Stimulated activated CD8-positive, alpha-beta memory T cell treated with anti-CD3 and anti-CD28 coated beads, Interleukin-7, amount 100 ng/mL, for 4 hours (primary cell): ENCODE results near the gene JUNB.
"Not testable (repeated sequence)": the region's sequence is repeated elsewhere in the genome, so short reads cannot be mapped to it uniquely, and the experiment has no call there.

Experiments used
- DNase-seq, 2 donors: peaks; one replicate each; pipeline ENCODE4 v3.0.0-alpha.2; 2020; ENCODE audit warnings: low read depth in 2 of 2

The JUNB gene

DNA sequence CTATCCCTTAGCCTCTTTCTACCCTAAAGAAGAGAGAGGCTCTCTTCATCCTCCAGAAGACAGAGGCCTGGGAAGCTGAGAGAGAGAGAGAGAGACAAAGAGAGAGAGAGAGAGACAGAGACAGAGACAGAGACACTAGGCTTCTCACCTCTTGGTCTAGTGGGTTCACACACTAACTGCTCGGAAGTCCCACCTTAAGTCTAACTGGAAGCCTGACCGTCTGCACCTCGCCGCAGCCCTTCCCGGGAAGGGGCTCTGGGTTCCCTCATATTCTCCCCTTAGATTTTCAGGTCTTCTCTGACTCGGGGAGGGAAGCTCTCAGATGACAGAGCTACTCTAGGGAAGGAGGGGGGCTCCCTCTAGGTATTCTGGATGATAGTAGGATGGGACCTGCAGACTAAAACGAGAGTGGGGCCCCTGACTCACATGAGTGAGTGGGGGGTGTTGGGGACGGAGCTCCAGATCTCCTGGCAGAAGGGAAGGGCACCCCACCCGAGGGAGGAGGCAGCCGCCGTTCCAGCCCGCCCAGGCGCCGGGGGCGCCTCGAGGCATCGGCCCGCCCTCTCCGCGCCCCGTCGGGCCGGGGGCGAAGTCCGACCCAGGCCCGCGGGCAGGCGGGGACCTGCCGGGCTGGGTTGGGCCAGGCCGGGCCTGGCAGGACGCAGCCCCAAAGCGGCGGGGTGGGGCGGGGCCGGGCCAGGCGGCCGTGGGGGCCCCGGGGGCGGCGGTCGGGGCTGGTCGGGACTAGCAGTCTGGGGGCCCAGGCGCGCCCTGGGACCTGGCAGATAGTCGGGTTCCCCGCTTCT, 2.0 kb upstream of the JUNB start:
- DNase-seq = peak in 1 of 2 donors; percentile 37

DNA sequence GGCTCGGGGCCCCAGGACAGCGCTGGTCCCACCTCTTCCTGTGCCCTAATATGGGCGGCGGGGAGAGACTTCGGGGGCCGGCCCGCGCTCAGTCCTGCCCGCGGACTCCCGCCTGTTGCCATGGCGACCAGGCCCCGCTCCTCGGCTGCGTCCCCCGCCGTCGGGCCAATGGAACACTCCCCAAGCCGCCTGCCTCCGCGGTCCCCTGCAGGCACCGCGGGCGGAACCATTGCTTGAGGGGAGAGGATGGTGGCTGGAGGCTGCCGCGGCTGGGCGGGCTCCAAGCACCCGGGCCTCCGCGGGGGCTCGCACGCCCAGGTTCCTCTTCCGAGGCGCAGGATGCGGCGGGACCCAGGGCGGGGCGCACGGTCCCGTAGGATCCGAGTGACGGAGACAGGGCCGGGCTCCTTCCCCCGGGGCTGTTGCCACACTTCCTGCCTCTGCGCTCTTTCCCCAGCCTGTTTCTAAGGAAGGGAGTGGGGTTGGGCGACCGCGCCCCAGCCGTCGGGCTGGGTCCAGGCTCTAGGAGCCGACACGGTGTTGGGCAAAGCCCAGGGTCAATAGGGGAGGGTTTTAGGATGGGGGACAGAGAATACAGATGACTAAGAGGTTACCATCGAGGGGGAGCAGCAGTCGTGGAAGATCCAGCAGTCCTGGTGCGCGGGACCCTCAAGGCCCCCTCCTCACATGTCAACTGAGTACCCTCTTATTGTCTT, 1.2 kb upstream of the JUNB start:
- DNase-seq = peak; percentile 77 to 91

DNA sequence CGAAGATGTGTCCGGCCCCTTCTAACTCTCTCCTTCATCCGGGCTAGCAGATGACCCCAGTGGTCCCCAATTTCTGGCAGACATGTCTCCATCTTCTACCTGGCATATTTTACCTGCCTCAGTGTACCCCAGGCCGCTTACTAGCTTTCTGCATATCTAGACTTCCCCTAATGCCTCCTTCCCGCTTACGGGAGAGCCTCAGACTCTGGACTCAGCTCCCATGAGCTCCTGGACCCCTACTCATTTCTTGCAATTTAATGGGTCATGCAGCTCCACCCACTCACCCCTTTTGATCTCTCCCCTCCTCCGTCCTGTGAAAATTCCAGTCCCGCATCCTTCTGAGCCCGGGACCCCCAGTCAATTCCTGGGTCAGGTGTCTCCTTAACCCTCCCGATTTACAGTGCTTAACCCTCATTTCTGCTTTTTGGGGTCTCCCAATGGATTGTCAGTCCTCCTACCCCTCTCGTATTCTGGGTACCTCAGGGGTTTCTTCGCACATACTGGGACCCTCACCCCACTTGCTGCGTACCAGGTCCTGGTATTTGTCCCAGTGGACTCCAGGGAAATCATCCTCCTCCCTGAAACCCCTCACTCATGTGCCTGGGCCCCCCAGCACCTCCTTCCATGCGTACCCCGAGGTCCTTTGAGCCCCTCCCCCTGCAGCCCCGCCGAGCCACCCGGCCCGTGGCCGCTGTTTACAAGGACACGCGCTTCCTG, 500 bp upstream of the JUNB start:
- no peak for DNase-seq

DNA sequence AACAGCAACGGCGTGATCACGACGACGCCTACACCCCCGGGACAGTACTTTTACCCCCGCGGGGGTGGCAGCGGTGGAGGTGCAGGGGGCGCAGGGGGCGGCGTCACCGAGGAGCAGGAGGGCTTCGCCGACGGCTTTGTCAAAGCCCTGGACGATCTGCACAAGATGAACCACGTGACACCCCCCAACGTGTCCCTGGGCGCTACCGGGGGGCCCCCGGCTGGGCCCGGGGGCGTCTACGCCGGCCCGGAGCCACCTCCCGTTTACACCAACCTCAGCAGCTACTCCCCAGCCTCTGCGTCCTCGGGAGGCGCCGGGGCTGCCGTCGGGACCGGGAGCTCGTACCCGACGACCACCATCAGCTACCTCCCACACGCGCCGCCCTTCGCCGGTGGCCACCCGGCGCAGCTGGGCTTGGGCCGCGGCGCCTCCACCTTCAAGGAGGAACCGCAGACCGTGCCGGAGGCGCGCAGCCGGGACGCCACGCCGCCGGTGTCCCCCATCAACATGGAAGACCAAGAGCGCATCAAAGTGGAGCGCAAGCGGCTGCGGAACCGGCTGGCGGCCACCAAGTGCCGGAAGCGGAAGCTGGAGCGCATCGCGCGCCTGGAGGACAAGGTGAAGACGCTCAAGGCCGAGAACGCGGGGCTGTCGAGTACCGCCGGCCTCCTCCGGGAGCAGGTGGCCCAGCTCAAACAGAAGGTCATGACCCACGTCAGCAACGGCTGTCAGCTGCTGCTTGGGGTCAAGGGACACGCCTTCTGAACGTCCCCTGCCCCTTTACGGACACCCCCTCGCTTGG, 966 bp downstream of the JUNB start:
- DNase-seq = peak; percentile 76 to 84

DNA sequence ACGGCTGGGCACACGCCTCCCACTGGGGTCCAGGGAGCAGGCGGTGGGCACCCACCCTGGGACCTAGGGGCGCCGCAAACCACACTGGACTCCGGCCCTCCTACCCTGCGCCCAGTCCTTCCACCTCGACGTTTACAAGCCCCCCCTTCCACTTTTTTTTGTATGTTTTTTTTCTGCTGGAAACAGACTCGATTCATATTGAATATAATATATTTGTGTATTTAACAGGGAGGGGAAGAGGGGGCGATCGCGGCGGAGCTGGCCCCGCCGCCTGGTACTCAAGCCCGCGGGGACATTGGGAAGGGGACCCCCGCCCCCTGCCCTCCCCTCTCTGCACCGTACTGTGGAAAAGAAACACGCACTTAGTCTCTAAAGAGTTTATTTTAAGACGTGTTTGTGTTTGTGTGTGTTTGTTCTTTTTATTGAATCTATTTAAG, 1.6 kb downstream of the JUNB start:
- no peak for DNase-seq

DNA sequence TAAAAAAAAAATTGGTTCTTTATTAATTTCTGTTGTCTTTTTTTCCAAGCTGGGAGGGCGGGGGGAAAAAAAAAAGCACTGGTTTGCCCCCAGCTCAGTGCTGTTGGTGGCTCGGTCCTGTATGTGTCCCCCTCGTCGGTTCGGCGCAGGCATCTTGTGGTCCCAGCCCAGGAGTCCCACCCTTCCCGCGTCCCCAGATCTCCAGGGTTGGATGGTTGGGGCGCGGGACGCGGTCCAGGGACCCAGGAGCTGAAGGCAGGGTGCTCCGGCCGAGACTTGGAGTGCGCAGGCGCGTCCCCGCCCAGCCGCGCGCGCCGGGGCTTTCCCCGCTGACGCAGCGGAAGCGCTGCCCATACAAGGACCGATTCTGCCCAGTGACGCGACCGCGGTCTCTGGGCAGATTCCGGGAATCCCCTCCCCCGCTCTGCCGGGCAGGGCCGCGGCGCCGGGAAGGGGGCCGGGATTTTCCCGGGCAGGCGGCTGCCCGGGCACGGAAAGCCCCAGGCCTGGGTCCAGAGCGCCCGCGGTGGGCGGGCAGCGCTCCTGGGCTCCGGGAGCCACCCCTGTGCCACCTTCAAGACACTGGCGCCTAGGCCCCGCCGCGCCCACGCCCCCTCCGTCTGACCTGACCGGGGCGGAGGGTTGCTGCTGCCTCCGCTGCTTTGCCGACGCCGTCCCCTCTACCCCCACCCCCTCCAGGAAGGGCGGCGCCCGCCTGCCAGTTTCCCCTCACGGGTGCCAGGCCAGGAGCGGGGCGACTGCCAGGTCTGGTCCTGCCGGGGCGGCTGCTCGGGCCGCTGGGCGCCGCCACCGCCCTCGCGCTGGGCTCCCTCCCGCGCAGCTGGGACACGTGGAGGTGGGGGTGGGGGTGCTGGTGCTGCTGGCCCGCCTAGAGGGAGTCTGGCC, 2.3 kb downstream of the JUNB start:
- DNase-seq = peak; percentile 89 to 97

DNA sequence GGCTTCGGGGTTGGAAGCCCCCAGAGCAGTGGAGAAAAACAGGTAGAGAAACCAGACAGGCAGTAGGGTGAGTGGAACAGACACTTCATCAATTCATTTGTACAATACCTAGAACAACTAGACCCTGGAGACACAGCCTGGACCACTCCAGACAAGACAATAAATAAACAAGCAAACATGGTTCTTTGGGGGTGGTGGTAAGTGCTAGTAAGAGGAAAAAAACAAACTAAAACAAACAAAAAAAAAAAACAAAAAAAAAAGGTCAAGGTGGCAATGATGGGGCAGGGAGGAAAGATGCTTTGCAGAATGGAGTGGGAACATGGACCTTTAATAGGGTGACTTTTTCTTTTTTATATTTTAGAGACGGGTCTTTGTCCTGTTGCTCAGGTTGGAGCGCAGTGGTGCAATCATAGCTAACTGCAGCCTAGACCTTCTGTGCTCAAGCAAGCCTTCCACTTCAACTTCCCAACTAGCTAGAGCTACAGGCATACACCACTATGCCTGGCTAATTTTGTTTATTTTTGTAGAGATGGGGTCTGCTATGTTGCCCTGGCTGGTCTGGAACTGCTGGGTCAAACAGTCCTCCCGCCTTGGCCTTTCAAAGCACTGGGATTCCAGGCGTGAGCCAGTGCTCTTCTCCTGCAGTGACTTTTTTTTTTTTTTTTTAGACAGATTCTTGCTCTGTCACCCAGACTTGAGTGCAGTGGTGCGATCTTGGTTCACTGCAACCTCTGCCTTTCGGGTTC, 3.1 kb downstream of the JUNB start:
- no peak for DNase-seq

DNA sequence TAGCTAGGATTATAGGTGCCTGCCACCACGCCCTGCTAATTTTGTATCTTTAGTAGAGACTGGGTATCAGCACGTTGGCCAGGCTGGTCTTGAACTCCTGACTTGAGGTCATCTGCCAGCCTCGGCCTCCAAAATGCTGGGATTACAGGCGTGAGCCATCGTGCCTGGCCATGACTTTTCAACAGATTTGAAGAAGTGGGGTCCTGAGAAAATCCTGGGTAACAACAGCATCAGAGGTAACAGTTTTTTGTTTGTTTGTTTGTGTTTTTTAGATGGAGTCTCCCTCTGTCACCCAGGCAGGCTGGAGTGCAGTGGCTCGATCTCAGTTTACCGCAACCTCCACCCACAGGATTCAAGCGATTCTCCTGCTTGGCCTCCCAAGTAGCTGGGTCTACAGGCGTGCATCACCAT, 3.7 kb downstream of the JUNB start:
- DNase-seq = no peak

DNA sequence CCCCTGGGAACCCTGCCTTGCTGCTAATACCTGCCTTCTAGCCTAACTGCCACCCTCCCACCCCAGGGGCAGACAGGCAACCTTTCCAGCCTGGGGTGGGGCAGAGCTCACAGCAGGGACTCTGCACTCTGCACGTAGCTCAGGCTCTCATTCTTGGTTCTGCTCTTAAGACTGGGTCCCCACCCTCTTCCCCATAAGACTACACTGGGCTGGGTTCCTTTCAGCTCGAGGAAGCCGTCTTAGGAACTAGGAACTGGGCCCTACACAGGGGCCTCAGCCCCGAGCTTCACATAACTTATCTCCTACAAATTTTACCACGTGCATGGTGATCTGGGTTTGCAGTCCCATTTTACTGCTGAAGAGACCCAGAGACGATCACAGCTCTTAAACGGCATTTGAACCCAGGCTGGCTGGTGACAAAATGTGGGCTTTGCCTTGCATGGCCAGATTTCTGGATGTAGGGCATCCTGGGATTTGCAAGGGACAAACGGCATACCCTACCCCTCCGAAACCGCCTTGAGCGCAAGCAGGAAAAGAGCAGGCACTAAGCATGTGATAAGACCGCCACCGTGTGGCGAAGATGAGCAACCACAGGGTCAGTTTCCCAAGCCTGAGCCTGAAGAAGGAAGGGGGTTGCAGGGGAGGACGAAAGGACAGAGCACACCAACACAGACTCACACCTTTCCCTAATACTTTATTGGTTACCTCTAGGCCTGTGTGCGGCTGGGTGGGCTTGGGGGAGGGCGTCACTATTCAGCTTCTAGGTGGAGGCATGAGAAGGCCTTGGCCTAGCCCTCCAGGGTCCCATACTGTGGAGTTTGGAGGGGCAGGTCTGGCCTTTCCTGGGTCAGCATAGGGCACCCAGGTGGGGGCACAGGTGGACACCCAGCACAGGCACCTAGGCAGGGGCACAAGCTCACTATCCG, 5.1 kb downstream of the JUNB start:
- peak in 1 of 2 donors; percentile 57 for DNase-seq

DNA sequence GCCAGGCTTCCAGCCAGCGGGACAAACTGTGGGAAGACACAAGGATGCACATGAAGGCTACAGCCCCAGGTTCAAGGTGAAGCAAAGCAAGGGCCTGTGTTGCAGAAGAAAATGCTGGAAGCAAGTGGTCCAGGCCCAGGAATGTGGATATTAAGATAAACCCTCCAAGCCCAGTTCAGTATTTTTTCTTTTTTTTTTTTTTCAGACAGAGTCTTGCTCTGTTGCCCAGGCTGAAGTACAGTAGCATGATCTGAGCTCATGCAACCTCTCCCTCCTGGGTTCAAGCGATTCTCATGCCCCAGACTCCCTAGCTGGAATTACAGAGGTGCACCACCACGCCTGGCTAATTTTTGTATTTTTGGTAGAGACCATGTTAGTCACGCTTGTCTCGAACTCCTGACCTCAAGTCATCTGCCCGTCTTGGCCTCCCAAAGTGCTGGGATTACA, 5.9 kb downstream of the JUNB start:
- DNase-seq = no peak

DNA sequence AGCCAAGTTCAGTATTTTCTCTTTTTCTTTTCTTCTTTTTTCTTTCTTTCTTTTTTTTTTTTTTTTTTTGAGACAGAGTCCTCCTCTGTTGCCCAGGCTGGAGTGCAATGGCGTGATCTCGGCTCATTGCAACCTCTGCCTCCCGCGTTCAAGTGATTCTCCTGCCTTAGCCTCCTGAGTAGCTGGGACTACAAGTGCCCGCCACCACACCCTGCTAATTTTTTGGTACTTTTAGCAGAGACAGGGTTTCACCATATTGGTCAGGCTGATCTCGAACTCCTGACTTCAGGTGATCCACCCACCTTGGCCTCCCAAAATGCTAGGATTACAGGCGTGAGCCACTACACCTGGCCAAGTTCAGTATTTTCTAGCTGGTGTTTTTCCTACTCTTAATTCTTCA, 6.3 kb downstream of the JUNB start:
- not testable (repeated sequence) for DNase-seq

DNA sequence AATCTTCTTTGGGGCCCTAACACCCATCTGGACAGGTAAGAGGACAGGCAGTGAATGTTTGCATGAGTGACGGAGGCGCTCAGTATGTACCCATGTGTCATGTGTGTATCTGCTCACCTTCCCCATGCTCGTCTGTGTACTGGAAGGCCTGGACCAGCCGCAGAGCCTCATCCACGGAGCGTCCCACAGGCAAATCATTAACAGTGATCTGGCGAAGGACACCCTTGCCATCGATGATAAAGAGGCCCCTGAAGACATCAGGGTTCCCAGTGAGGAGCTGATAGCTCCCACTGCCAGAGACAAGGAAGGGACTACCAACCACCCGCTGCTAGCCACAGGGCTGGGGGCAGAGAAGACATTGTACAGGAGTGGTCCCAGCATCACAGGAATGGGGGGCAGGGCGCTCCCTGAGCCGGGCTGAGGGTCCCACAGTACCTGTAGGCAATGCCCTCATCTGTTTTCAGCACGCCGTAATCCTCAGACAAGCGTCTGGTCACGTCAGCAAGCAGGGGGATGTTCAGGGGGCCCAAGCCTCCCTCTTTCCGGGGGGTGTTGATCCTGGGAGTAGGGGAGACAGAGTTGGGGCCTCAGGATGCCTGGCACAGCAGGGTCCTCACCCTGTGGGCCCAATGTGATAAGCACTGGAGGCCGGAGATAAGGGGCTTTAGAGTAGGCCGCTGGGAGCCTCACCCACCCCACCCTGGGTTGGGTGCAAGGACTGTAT, 8.6 kb downstream of the JUNB start:
- DNase-seq = no peak

DNA sequence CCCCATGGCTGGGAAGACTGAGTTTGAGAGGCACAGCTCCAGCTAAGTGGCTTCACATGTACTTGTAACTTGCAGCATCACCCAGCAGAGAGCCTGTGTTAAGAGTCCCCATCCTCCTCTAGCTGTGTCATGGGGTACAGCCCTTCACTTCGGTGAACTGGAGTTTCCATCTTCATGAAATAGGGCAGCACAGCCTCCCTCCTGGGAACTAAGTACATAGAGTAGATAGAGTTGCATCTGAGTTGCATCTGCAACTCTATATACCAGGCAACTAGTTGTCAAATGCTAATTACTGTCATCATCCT, 9.1 kb downstream of the JUNB start:
- DNase-seq = no peak

DNA sequence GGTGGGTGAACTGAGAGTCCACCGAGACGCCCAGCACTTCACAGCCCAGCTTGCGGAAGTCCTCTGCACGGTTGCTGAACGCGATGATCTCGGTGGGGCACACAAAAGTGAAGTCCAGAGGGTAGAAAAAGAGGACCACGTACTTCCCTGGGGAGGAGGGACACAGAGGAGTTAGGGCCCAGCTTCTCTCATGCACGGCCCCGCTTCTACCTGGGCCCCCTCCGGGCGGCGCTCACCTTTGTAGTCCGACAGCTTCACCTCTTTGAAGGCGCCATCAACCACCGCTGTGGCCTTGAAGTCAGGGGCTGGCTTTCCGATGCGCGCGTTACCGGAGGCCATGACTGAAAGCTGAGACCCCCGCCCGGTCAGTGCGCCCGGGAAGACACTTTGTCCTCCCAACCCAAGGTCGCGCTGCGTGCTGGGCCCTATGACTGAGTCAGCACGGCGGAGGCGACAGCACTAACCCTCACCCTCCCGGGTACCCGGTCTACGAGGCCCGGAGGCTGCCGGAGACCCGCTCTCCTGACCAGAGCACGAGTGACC, 9.7 kb downstream of the JUNB start:
- no peak for DNase-seq

DNA sequence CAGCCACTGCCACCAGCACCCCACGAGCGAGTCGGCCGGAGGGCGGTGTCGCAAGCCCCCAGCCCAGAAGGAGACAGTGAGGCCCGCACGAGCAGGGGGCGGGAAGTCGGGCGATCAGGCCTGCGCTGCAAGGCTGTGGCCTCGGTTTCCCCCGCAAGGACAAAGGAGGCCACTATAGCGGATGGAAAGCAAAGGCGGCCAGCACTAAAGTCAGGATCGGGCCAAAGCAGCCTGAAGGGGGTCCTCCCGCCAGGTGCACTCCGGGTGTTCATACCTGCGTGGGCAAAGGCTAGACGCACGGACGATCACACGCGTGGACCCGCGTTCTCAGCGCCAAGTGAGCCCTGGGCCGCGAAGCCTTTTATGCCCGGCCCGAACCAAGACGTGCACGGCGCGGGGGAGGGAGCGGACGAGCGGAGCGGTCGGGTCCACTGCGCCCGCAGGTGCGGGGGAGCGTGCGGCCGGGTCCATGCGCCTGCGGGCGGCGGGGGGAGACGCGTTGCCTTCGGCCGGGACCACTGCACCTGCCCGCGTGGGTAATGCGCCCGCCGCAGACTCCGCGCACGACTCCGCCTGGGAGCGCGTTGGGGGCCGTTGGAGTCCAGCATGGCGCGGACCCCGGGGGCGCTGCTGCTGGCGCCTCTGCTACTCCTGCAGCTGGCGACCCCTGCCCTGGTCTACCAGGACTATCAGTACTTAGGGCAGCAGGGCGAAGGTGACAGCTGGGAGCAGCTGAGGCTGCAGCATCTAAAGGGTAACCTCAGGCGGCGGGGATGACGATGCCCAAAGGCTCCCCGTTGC, 10.4 kb downstream of the JUNB start, which contains the start of the genes PRDX2 and THSD8:
PRDX2 (minus strand) TSS at position 335 of the 801 bp plus-strand sequence. CDS start 539 bp downstream, outside the sequence.
THSD8 (plus strand) TSS at position 604 of the 801 bp plus-strand sequence; CDS start at position 607, 3 bp downstream.
- DNase-seq = no peak

DNA sequence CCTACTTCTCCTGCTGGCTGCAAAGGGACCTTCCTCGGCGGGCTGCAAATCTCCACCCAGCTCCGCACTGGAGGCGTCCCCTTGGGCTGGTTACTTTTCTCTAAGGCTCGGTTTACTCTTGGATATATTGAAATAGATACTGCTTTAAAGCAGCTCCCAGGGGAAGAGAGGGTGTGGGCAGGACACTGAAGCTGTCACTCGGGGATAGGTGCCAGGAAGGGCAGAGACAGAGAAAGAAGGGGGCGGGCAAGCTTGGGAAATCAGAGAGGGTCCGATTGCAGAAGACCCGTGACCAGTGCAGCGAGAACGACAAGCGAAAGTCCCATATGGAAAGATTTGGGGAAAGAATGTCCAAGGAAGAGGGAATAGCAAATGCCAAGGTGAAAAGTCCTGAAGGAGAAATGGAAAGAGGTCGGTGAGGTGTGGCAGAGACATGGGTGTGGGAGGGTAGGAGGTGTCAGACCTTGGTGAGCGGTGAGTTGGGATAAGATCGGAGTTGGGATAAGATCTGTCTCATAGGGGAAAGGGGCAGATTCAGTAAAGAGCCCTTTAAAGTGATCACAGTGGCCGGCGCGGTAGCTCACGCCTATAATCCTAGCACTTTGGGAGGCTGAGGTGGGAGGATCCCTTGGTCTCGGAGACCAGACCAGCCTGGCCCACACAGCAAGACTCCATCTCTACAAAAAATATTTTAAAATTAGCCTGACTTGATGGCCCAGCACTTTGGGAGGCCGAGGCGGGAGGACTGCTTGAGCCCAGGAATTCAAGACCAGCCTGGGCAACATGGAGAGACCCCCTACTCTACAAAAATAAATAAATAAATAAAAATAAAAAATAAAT, 11.2 kb downstream of the JUNB start:
- no peak for DNase-seq
